ENCODE measurements around the gene LRRC46. TPM values are rescaled to one million over a fixed set of nuclear protein-coding genes. Genes with fewer than 3 reads are reported as not detected.
A peak's percentile ranks its signal among the peaks of the same experiment; 100 is the strongest.

The LRRC46 gene
- total and polyA plus RNA-seq, 9 of the 15 experiments (the other 6 are each of a cell fraction or from before 2014, with no cell fraction given), result 0.39 to 1.4 (median 0.53) TPM; not detected in 1

- no peak for TF ChIP-seq RBM34 (IDR thresholded peaks at IDR 0.05; ENCODE audit: borderline replicate concordance, insufficient read depth, low read length)
- TF ChIP-seq BACH1 (tag; IDR thresholded peaks at IDR 0.05), result peak; percentile 47; the same call in 1 of the 2 replicates
- no peak for TF ChIP-seq IRF9 (tag; IDR thresholded peaks at IDR 0.05)
- peak; percentile 35; the same call in 1 of the 2 replicates for TF ChIP-seq TCF7 (IDR thresholded peaks at IDR 0.05; ENCODE audit: borderline replicate concordance)
- TF ChIP-seq PRMT5 (CRISPR knock-in tag; IDR thresholded peaks at IDR 0.05), result no peak
- no peak for TF ChIP-seq ERF (CRISPR knock-in tag; IDR thresholded peaks at IDR 0.05)
- TF ChIP-seq CLOCK (CRISPR knock-in tag; IDR thresholded peaks at IDR 0.05; ENCODE audit: borderline replicate concordance), result no peak
- TF ChIP-seq YY1 (IDR thresholded peaks at IDR 0.05; ENCODE audit: borderline replicate concordance in 1 of 3, control insufficient read depth in 1 of 3, extremely low read depth in 1 of 3, insufficient read depth in 3 of 3, insufficient read length in 1 of 3, insufficient replicate concordance in 2 of 3, low read depth in 1 of 3, low read length in 2 of 3), result peak in 1 of 3 experiments; percentile 24
- no peak for TF ChIP-seq BDP1 (IDR thresholded peaks at IDR 0.05; ENCODE audit: insufficient read depth, insufficient read length)
- peak; percentile 38 for TF ChIP-seq E2F8 (IDR thresholded peaks at IDR 0.05; ENCODE audit: low read depth, partially characterized antibody)
Measured at GRCh38 chr17:47877368-47878034, 46.0 kb downstream of the LRRC46 start (continued).
